Vagina (tissue), 2 donors: ENCODE measurements around the gene DICER1. TPM values are rescaled to one million over a fixed set of nuclear protein-coding genes. Genes with fewer than 3 reads are reported as not detected.
A peak's percentile ranks its signal among the peaks of the same experiment; 100 is the strongest.

Experiments
- DNase-seq, 2 donors: peaks; one replicate each; pipeline ENCODE4 v3.0.0-alpha.2; 2017; ENCODE audit errors: extremely low spot score in 2 of 2
- H3K27ac ChIP-seq: fragments of 200-600 bp; sonication (generic); one replicate; pipeline ENCODE4 v1.5.1; 2019
- H3K27me3 ChIP-seq: fragments of 200-600 bp; sonication (generic); one replicate; pipeline ENCODE4 v1.5.1; 2019
- H3K36me3 ChIP-seq, 2 donors: fragments of 200-600 bp; sonication (generic); one replicate each; pipeline ENCODE4 v1.5.1; 2017 to 2019
- H3K4me1 ChIP-seq: fragments of 200-600 bp; sonication (generic); one replicate; pipeline ENCODE4 v1.5.1; 2019
- H3K4me3 ChIP-seq, 2 donors: fragments of 200-600 bp; sonication (generic); 1 replicate in 1 of 2; 2 replicates in 1 of 2; pipeline ENCODE4 v1.5.1; 2016 to 2019
- H3K9me3 ChIP-seq: fragments of 200-600 bp; sonication (generic); one replicate; pipeline ENCODE4 v1.5.1; 2019
- CTCF ChIP-seq, 3 experiments: fragments of 450-650 bp in 2 of 3; fragments of 200-600 bp in 1 of 3; sonication (generic) in 1 of 3; IDR thresholded peaks; one replicate each; pipeline ENCODE4 v1.5.1; 2017 to 2019; ENCODE audit warnings: antibody characterized with exemption in 3 of 3, mild to moderate bottlenecking in 2 of 3, moderate library complexity in 2 of 3
- POLR2A ChIP-seq, 2 donors: fragments of 450-650 bp; IDR thresholded peaks; one replicate each; pipeline ENCODE4 v1.6.1; 2017; ENCODE audit warnings: antibody characterized with exemption in 2 of 2, mild to moderate bottlenecking in 2 of 2, moderate library complexity in 2 of 2
- POLR2AphosphoS5 ChIP-seq, 2 donors: sonication (generic); formaldehyde crosslinking; IDR thresholded peaks; one replicate each; pipeline ENCODE4 v1.9.0; 2017; ENCODE audit warnings: antibody characterized with exemption in 2 of 2, mild to moderate bottlenecking in 2 of 2, low read depth in 1 of 2; ENCODE audit not compliant: insufficient read depth in 1 of 2
- intact Hi-C: fragments of 100-400 bp; cut with DNase I; formaldehyde crosslinking; loops from one replicate; pipeline ENCODE4 v1.15.1; 2023
- total RNA-seq: library from RNA; depleted of rRNA; stranded (reverse); fragments of >200 nt; gene quantifications from one replicate; pipeline ENCODE4 v1.2.3, GENCODE V29; 2016

DICER1 gene
- total RNA-seq, 1 donor from 2014 or later = 68.3 TPM

- H3K9me3 ChIP-seq = no peaks in the 10 kb centered on the region
- peaks cover 13% of the 10 kb centered on the region for H3K4me1 ChIP-seq
- no peaks in the 10 kb centered on the region for H3K36me3 ChIP-seq
- H3K27me3 ChIP-seq = no peaks in the 10 kb centered on the region
- intact Hi-C loops = no loop called here
- TF ChIP-seq POLR2A (IDR thresholded peaks at IDR 0.05) = no peak
- TF ChIP-seq CTCF (IDR thresholded peaks at IDR 0.05) = no peak
- TF ChIP-seq POLR2AphosphoS5 (IDR thresholded peaks at IDR 0.05; ENCODE audit: insufficient read depth in 1 of 2, low read depth in 1 of 2) = no peak
- no peak overlapping the region for H3K27ac ChIP-seq
- DNase-seq = peak; percentile 71 to 82
- H3K4me3 ChIP-seq = no peak overlapping the region
Measured at GRCh38 chr14:95045106-95045701, 112.1 kb downstream of the DICER1 start.

GRCh38 chr14:95044463-95045105, 112.7 kb downstream of the DICER1 start:
- intact Hi-C loops = no loop called here
- H3K4me3 ChIP-seq = no peak overlapping the region
- H3K36me3 ChIP-seq = no peaks in the 10 kb centered on the region
- no peaks in the 10 kb centered on the region for H3K27me3 ChIP-seq
- H3K4me1 ChIP-seq = peaks cover 17% of the 10 kb centered on the region
- H3K9me3 ChIP-seq = no peaks in the 10 kb centered on the region
- H3K27ac ChIP-seq = no peak overlapping the region
- peak; percentile 62 to 81 for DNase-seq
- TF ChIP-seq POLR2AphosphoS5 (IDR thresholded peaks at IDR 0.05; ENCODE audit: insufficient read depth in 1 of 2, low read depth in 1 of 2) (no peak), POLR2A (IDR thresholded peaks at IDR 0.05) (no peak), CTCF (IDR thresholded peaks at IDR 0.05) (no peak)

- Histone ChIP-seq H3K4me1 (peaks cover 17% of the 10 kb centered on the region), H3K27me3 (no peaks in the 10 kb centered on the region), H3K4me3 (no peak overlapping the region), H3K36me3 (no peaks in the 10 kb centered on the region), H3K27ac (no peak overlapping the region), H3K9me3 (no peaks in the 10 kb centered on the region)
- intact Hi-C loops = no loop called here
- DNase-seq = peak; percentile 74 to 92
- no peak for TF ChIP-seq CTCF (IDR thresholded peaks at IDR 0.05)
Measured at GRCh38 chr14:95043732-95044462, 113.4 kb downstream of the DICER1 start.

- Histone ChIP-seq H3K27ac (no peak overlapping the region), H3K4me1 (peaks cover 17% of the 10 kb centered on the region), H3K27me3 (no peaks in the 10 kb centered on the region), H3K4me3 (no peak overlapping the region), H3K36me3 (no peaks in the 10 kb centered on the region), H3K9me3 (no peaks in the 10 kb centered on the region)
- TF ChIP-seq POLR2AphosphoS5 (IDR thresholded peaks at IDR 0.05; ENCODE audit: insufficient read depth in 1 of 2, low read depth in 1 of 2) (no peak), POLR2A (IDR thresholded peaks at IDR 0.05) (no peak), CTCF (IDR thresholded peaks at IDR 0.05) (no peak)
- intact Hi-C loops = no loop called here
- DNase-seq = peak; percentile 44 to 64
Measured at GRCh38 chr14:95043314-95043713, 114.0 kb downstream of the DICER1 start.
